SK-N-SH (cell line): ENCODE data around the gene AKAP12. TPM values are rescaled to one million over a fixed set of nuclear protein-coding genes. Genes with fewer than 3 reads are reported as not detected.

ENCODE experiments used
- CTCF ChIA-PET: fragments of 300-600, 350-600 bp; formaldehyde crosslinking; extraction: SDS; loops from one replicate; lab custom pipeline; 2021; lab: Yijun Ruan, JAX
- POLR2A ChIA-PET: fragments of 350-600 bp; sonication (Branson Sonifier 250); formaldehyde crosslinking; extraction: SDS; loops from one replicate; lab custom pipeline; 2020; ENCODE audit warnings: antibody characterized with exemption, inconsistent platforms; lab: Yijun Ruan, JAX
- DNase-seq: peaks from one replicate; pipeline ENCODE4 v3.0.0; 2012
- H2AFZ ChIP-seq: fragments of 200-600 bp; sonication (generic); 2 replicates; pipeline ENCODE4 v1.8.1; 2016; ENCODE audit warnings: antibody characterized with exemption, mild to moderate bottlenecking, low read depth
- H3F3A ChIP-seq: fragments of 200-600 bp; sonication (generic); replicated peaks from 2 replicates; pipeline ENCODE3; 2016; ENCODE audit warnings: antibody characterized with exemption, mild to moderate bottlenecking; ENCODE audit not compliant: insufficient read depth
- H3K27ac ChIP-seq, 2 experiments: fragments of 200-500 bp in 1 of 2; fragments of 200-600 bp in 1 of 2; sonication (Bioruptor generic) in 1 of 2; sonication (generic), shearing (Covaris generic) in 1 of 2; 2 replicates each; pipeline versions ENCODE4 v1.5.1 to v1.6.1; 2014 to 2016; ENCODE audit warnings: low read depth in 2 of 2, inconsistent platforms in 1 of 2, low read length in 1 of 2, mild to moderate bottlenecking in 1 of 2, mixed read lengths in 1 of 2
- H3K27me3 ChIP-seq: fragments of 200-600 bp; sonication (generic), shearing (Covaris generic); 2 replicates; pipeline ENCODE4 v1.6.1; 2016; ENCODE audit warnings: mixed run types; ENCODE audit not compliant: insufficient read depth
- H3K36me3 ChIP-seq, 2 experiments: fragments of 200-500 bp in 1 of 2; fragments of 200-600 bp in 1 of 2; sonication (Bioruptor generic) in 1 of 2; sonication (generic) in 1 of 2; replicated peaks in 1 of 2; 2 replicates each; pipeline versions ENCODE3 to v1.5.1; 2014 to 2016; ENCODE audit warnings: low read length in 1 of 2, mild to moderate bottlenecking in 1 of 2; ENCODE audit not compliant: insufficient read depth in 2 of 2, control insufficient read depth in 1 of 2
- H3K4me1 ChIP-seq, 2 experiments: fragments of 200-500 bp in 1 of 2; fragments of 200-600 bp in 1 of 2; sonication (Bioruptor generic) in 1 of 2; sonication (generic), shearing (Covaris generic) in 1 of 2; 2 replicates each; pipeline versions ENCODE4 v1.5.1 to v1.6.1; 2014 to 2016; ENCODE audit warnings: low read depth in 1 of 2, low read length in 1 of 2, mixed run types in 1 of 2; ENCODE audit not compliant: insufficient read depth in 2 of 2, control insufficient read depth in 1 of 2
- H3K4me2 ChIP-seq: fragments of 200-600 bp; sonication (generic), shearing (Covaris generic); 2 replicates; pipeline ENCODE4 v1.6.1; 2017; ENCODE audit warnings: mixed run types
- H3K4me3 ChIP-seq, 2 experiments: fragments of 200-500 bp in 1 of 2; fragments of 200-600 bp in 1 of 2; sonication (Bioruptor generic) in 1 of 2; sonication (generic), shearing (Covaris generic) in 1 of 2; 2 replicates each; pipeline versions ENCODE4 v1.5.1 to v1.8.1; 2014 to 2016; ENCODE audit warnings: low read depth in 2 of 2, inconsistent platforms in 1 of 2, low read length in 1 of 2, mild to moderate bottlenecking in 1 of 2, mixed read lengths in 1 of 2, moderate library complexity in 1 of 2
- H3K79me2 ChIP-seq: fragments of 200-600 bp; sonication (generic); 2 replicates; pipeline ENCODE4 v1.8.1; 2017; ENCODE audit warnings: mild to moderate bottlenecking; ENCODE audit not compliant: insufficient read depth
- H3K9ac ChIP-seq: fragments of 200-600 bp; sonication (generic); 2 replicates; pipeline ENCODE4 v1.6.1; 2017; ENCODE audit warnings: mixed run types
- H3K9me2 ChIP-seq: fragments of 200-600 bp; sonication (generic); 2 replicates; pipeline ENCODE4 v1.6.1; 2017; ENCODE audit warnings: mixed run types
- H3K9me3 ChIP-seq: fragments of 200-600 bp; sonication (generic); 2 replicates; pipeline ENCODE4 v1.6.1; 2017; ENCODE audit warnings: mixed run types, mild to moderate bottlenecking, moderate library complexity
- H4K20me1 ChIP-seq: fragments of 200-600 bp; sonication (generic); 2 replicates; pipeline ENCODE4 v1.6.1; 2017; ENCODE audit warnings: mild to moderate bottlenecking, mixed run types; ENCODE audit not compliant: insufficient read depth
- EP300 ChIP-seq, 2 experiments: IDR thresholded peaks; 2 replicates each; pipeline versions ENCODE4 v1.4.0 to v1.6.1; 2012; ENCODE audit warnings: borderline replicate concordance in 1 of 2, low read depth in 1 of 2, low read length in 1 of 2
- GABPA ChIP-seq: IDR thresholded peaks from 2 replicates; pipeline ENCODE4 v1.4.0; 2012; ENCODE audit warnings: low read depth, mild to moderate bottlenecking
- GATA2 ChIP-seq: sonication (generic); formaldehyde crosslinking; IDR thresholded peaks from 2 replicates; pipeline ENCODE4 v1.5.0; 2020; ENCODE audit warnings: mild to moderate bottlenecking, missing genetic modification reagents
- MEF2A ChIP-seq: IDR thresholded peaks from 2 replicates; pipeline ENCODE4 v1.4.0; 2012; ENCODE audit warnings: low read depth, borderline replicate concordance
- MXI1 ChIP-seq: IDR thresholded peaks from 2 replicates; pipeline ENCODE4 v1.6.1; 2012; ENCODE audit warnings: mild to moderate bottlenecking, low read depth, low read length, improper control_type of control experiment
- RFX5 ChIP-seq: IDR thresholded peaks from 2 replicates; pipeline ENCODE4 v1.6.1; 2012; ENCODE audit warnings: mild to moderate bottlenecking, improper control_type of control experiment, low read length
- SIN3A ChIP-seq: IDR thresholded peaks from 2 replicates; pipeline ENCODE4 v1.6.1; 2012; ENCODE audit warnings: low read depth, mild to moderate bottlenecking, low read length, moderate library complexity, borderline replicate concordance
- TEAD4 ChIP-seq: IDR thresholded peaks from 2 replicates; pipeline ENCODE4 v1.4.0; 2012; ENCODE audit warnings: mild to moderate bottlenecking, borderline replicate concordance; ENCODE audit not compliant: insufficient read depth
- WGBS: methylation state at CpG from one replicate; pipeline ENCODE4 v1.1.6; 2017; ENCODE audit warnings: low lambda C conversion rate; 5-methylcytosine and 5-hydroxymethylcytosine counted together
- polyA plus RNA-seq, 3 experiments: library from polyadenylated mRNA; depleted of rRNA; stranded (reverse); fragments of >200 nt; gene quantifications; 2 replicates each; pipeline ENCODE4 v1.2.3, GENCODE V29; 2012
- TF ChIP-seq, protein P1 (sequence below): fragments of 150-350 bp; IDR thresholded peaks from 2 replicates; pipeline ENCODE4 v1.6.1; 2017; ENCODE audit warnings: antibody characterized with exemption, low read length, low read depth, borderline replicate concordance
- TF ChIP-seq, protein P2 (sequence below): fragments of 200-600 bp; sonication (generic); IDR thresholded peaks from 2 replicates; pipeline ENCODE4 v1.6.1; 2017; ENCODE audit warnings: antibody characterized with exemption, mild to moderate bottlenecking, moderate library complexity
- TF ChIP-seq, protein P3 (sequence below): IDR thresholded peaks from 2 replicates; pipeline ENCODE4 v1.6.1; 2012; ENCODE audit warnings: mild to moderate bottlenecking, low read depth, low read length, moderate library complexity
- TF ChIP-seq, protein P4 (sequence below): IDR thresholded peaks from 2 replicates; pipeline ENCODE4 v1.4.0; 2012; ENCODE audit warnings: low read depth
- TF ChIP-seq, protein P5 (sequence below): IDR thresholded peaks from 2 replicates; pipeline ENCODE4 v1.4.0; 2012; ENCODE audit warnings: low read depth, borderline replicate concordance
- TF ChIP-seq, protein P6 (sequence below): fragments of 150-350 bp; IDR thresholded peaks from 2 replicates; pipeline ENCODE4 v1.6.1; 2016; ENCODE audit warnings: mild to moderate bottlenecking, low read depth, low read length

The AKAP12 gene
- polyA plus RNA-seq, 1 of the 3 experiments (the other 2 are of a cell fraction): 46.5 TPM

DNA sequence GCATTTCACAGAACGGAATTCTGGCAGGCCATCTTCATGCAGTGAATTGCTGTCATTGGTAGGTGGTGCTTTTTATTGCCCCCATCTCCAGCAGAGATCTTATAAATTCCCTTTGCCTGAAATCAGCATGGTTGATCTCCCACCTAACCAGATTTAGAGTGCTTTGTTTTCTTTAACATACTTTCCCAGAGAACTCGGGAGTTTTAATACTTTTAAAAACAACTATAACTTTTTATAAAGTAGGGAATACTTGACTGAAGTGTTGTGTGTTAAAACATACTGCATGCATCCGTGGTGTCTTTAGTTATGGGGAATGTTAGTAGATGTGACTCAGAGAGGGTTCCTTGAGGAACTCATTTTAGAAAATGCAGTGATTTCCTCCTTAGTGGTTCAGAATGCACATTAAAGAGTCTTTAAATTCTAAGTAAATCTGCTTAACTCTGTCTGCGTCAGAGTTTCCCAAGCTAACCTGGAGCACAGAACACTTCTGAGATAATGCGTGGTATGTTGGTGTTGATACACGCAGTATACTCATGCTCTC is 54.9 kb downstream of the AKAP12 start:
- ChIA-PET CTCF (interaction anchor here (1.2 to 1.5 kb wide), 2 partner anchors 29 to 280 kb away, joined by 3 to 6 read pairs; no protein-coding TSS in a partner anchor), POLR2A (no interaction called here)
- no peaks in the 10 kb centered on the region for H4K20me1 ChIP-seq
- H3K27me3 ChIP-seq: no peaks in the 10 kb centered on the region
- no peak for DNase-seq
- no peak overlapping the region for H3K4me2 ChIP-seq
- H3K4me1 ChIP-seq: peaks cover 8 to 18% of the 10 kb centered on the region in 2 experiments; a peak in 3 of 4 replicates
- no peaks in the 10 kb centered on the region for H3K9me2 ChIP-seq
- H3F3A ChIP-seq: peaks cover 11% of the 10 kb centered on the region
- no peak overlapping the region for H3K4me3 ChIP-seq
- peak overlapping the region in 1 of 2 experiments; percentile 78; a peak in 2 of 4 replicates for H3K27ac ChIP-seq
- TF ChIP-seq RFX5 (no peak), SIN3A (no peak)
- TF ChIP-seq, protein P1, sequence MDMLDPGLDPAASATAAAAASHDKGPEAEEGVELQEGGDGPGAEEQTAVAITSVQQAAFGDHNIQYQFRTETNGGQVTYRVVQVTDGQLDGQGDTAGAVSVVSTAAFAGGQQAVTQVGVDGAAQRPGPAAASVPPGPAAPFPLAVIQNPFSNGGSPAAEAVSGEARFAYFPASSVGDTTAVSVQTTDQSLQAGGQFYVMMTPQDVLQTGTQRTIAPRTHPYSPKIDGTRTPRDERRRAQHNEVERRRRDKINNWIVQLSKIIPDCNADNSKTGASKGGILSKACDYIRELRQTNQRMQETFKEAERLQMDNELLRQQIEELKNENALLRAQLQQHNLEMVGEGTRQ: no peak
- peaks cover 86% of the 10 kb centered on the region for H3K79me2 ChIP-seq
- no peak overlapping the region for H3K9ac ChIP-seq
- no peaks in the 10 kb centered on the region for H3K36me3 ChIP-seq
- no peaks in the 10 kb centered on the region for H3K9me3 ChIP-seq
- no peak overlapping the region for H2AFZ ChIP-seq
- 81% methylated on average over 6 of the region's 6 CpGs for WGBS

DNA sequence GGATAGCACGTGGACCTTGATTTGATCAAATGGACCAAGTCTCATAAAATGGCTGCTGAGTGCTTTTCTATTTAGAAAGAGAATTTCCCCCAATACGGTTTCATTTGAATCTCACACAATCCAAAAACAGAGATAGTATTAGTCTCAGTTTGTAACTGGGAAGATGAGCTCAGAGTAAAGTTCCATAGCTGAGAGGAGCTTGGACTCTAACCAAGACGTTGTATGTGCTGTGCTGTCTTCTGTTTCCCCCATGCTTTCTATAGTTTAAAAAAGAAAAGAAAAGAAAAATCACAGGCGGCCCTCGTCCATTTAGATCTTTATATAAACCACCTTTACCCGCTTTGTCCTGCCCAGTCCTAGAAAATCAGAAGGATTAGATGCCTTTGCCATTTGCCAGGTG is 58.1 kb downstream of the AKAP12 start:
- CTCF ChIA-PET: no interaction called here
- no peak overlapping the region for H2AFZ ChIP-seq
- H3F3A ChIP-seq: peaks cover 11% of the 10 kb centered on the region
- H3K27me3 ChIP-seq: no peaks in the 10 kb centered on the region
- no peaks in the 10 kb centered on the region for H3K9me2 ChIP-seq
- H3K4me3 ChIP-seq: no peak overlapping the region
- H3K9me3 ChIP-seq: no peaks in the 10 kb centered on the region
- no peak overlapping the region for H3K4me2 ChIP-seq
- no peak for DNase-seq
- H3K4me1 ChIP-seq: peaks cover 0 to 8% of the 10 kb centered on the region in 2 experiments; a peak in 1 of 4 replicates
- 96% methylated on average over 6 of the region's 6 CpGs for WGBS
- POLR2A ChIA-PET: no interaction called here
- H4K20me1 ChIP-seq: no peaks in the 10 kb centered on the region
- H3K27ac ChIP-seq: no peak overlapping the region
- no peaks in the 10 kb centered on the region for H3K36me3 ChIP-seq
- H3K79me2 ChIP-seq: peaks cover 82% of the 10 kb centered on the region
- no peak overlapping the region for H3K9ac ChIP-seq
- TF ChIP-seq, protein P1: no peak
- TF ChIP-seq GATA2 (CRISPR knock-in tag): no peak
- TF ChIP-seq, protein P2, sequence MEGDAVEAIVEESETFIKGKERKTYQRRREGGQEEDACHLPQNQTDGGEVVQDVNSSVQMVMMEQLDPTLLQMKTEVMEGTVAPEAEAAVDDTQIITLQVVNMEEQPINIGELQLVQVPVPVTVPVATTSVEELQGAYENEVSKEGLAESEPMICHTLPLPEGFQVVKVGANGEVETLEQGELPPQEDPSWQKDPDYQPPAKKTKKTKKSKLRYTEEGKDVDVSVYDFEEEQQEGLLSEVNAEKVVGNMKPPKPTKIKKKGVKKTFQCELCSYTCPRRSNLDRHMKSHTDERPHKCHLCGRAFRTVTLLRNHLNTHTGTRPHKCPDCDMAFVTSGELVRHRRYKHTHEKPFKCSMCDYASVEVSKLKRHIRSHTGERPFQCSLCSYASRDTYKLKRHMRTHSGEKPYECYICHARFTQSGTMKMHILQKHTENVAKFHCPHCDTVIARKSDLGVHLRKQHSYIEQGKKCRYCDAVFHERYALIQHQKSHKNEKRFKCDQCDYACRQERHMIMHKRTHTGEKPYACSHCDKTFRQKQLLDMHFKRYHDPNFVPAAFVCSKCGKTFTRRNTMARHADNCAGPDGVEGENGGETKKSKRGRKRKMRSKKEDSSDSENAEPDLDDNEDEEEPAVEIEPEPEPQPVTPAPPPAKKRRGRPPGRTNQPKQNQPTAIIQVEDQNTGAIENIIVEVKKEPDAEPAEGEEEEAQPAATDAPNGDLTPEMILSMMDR: no peak
- no peak for TF ChIP-seq MEF2A
- TF ChIP-seq, protein P3, sequence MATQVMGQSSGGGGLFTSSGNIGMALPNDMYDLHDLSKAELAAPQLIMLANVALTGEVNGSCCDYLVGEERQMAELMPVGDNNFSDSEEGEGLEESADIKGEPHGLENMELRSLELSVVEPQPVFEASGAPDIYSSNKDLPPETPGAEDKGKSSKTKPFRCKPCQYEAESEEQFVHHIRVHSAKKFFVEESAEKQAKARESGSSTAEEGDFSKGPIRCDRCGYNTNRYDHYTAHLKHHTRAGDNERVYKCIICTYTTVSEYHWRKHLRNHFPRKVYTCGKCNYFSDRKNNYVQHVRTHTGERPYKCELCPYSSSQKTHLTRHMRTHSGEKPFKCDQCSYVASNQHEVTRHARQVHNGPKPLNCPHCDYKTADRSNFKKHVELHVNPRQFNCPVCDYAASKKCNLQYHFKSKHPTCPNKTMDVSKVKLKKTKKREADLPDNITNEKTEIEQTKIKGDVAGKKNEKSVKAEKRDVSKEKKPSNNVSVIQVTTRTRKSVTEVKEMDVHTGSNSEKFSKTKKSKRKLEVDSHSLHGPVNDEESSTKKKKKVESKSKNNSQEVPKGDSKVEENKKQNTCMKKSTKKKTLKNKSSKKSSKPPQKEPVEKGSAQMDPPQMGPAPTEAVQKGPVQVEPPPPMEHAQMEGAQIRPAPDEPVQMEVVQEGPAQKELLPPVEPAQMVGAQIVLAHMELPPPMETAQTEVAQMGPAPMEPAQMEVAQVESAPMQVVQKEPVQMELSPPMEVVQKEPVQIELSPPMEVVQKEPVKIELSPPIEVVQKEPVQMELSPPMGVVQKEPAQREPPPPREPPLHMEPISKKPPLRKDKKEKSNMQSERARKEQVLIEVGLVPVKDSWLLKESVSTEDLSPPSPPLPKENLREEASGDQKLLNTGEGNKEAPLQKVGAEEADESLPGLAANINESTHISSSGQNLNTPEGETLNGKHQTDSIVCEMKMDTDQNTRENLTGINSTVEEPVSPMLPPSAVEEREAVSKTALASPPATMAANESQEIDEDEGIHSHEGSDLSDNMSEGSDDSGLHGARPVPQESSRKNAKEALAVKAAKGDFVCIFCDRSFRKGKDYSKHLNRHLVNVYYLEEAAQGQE: no peak
- TF ChIP-seq, protein P4, sequence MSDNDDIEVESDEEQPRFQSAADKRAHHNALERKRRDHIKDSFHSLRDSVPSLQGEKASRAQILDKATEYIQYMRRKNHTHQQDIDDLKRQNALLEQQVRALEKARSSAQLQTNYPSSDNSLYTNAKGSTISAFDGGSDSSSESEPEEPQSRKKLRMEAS: no peak
- no peak for TF ChIP-seq EP300 (IDR thresholded peaks at IDR 0.05; ENCODE audit: borderline replicate concordance in 1 of 2, low read depth in 1 of 2, low read length in 1 of 2)
- no peak for TF ChIP-seq MXI1
- TF ChIP-seq GABPA: no peak
- TF ChIP-seq TEAD4: no peak
- TF ChIP-seq, protein P5, sequence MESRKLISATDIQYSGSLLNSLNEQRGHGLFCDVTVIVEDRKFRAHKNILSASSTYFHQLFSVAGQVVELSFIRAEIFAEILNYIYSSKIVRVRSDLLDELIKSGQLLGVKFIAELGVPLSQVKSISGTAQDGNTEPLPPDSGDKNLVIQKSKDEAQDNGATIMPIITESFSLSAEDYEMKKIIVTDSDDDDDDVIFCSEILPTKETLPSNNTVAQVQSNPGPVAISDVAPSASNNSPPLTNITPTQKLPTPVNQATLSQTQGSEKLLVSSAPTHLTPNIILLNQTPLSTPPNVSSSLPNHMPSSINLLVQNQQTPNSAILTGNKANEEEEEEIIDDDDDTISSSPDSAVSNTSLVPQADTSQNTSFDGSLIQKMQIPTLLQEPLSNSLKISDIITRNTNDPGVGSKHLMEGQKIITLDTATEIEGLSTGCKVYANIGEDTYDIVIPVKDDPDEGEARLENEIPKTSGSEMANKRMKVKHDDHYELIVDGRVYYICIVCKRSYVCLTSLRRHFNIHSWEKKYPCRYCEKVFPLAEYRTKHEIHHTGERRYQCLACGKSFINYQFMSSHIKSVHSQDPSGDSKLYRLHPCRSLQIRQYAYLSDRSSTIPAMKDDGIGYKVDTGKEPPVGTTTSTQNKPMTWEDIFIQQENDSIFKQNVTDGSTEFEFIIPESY: no peak
- TF ChIP-seq, protein P6, sequence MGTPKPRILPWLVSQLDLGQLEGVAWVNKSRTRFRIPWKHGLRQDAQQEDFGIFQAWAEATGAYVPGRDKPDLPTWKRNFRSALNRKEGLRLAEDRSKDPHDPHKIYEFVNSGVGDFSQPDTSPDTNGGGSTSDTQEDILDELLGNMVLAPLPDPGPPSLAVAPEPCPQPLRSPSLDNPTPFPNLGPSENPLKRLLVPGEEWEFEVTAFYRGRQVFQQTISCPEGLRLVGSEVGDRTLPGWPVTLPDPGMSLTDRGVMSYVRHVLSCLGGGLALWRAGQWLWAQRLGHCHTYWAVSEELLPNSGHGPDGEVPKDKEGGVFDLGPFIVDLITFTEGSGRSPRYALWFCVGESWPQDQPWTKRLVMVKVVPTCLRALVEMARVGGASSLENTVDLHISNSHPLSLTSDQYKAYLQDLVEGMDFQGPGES: no peak
- TF ChIP-seq SIN3A: no peak
